Measurements from ENCODE around the gene FBXW8.

- TF ChIP-seq POLR2A (IDR thresholded peaks at IDR 0.05; ENCODE audit: low read depth, low read length): no peak
- no peak for TF ChIP-seq PAX5 (IDR thresholded peaks at IDR 0.05; ENCODE audit: insufficient read depth, low read length, severe bottlenecking)
- no peak for TF ChIP-seq TAF1 (IDR thresholded peaks at IDR 0.05; ENCODE audit: low read depth, low read length)
- no peak for TF ChIP-seq POLR2AphosphoS5 (IDR thresholded peaks at IDR 0.05; ENCODE audit: low read depth, low read length)
These were observed 133.6 kb downstream of the FBXW8 start for GRCh38 chr12:117044311-117044710.
